Spinal cord (tissue), 4 donors: ENCODE data around the gene HIF1A. TPM values are rescaled to one million over a fixed set of nuclear protein-coding genes. Genes with fewer than 3 reads are reported as not detected.

Experiments used
- polyA plus RNA-seq, 2 donors: library from polyadenylated mRNA; unstranded; fragments of 120-200 nt; gene quantifications; one replicate each; pipeline ENCODE4 v1.2.1, GENCODE V29; 2013; ENCODE audit not compliant: insufficient read length in 2 of 2
- total RNA-seq, 2 donors: library from RNA; depleted of rRNA in 1 of 2; stranded (reverse); fragments of 120-200 nt in 1 of 2; fragments of >200 nt in 1 of 2; gene quantifications; one replicate each; pipeline versions ENCODE4 v1.2.3 to v1.2.4, GENCODE V29; 2013 to 2014

Gene HIF1A
- total and polyA plus RNA-seq, 4 donors: 92.8 to 167 (median 96.7) TPM

Other genes with a start within 250 kb of the HIF1A start
- 1 to 10 TPM; 6.8 to 8.3 TPM for gene SNAPC1, start 66.9 kb downstream of the HIF1A start, total RNA-seq
- gene SNAPC1, start 66.9 kb downstream of the HIF1A start, polyA plus RNA-seq: 1 to 10 TPM; 5.6 to 6.6 TPM
- 10 to 100 TPM; 13.8 to 36.2 TPM for gene SYT16, start 117.2 kb downstream of the HIF1A start, total RNA-seq
- 10 to 100 TPM in 1 of 2 donors, 1 to 10 TPM in 1; 9.0 to 15.1 TPM for gene SYT16, start 117.2 kb downstream of the HIF1A start, polyA plus RNA-seq